Thymus (tissue), 11 donors: Measurements from ENCODE around the gene PI4KB. TPM values are rescaled to one million over a fixed set of nuclear protein-coding genes. Genes with fewer than 3 reads are reported as not detected.
A peak's percentile ranks its signal among the peaks of the same experiment; 100 is the strongest.

Experiments used
- DNase-seq, 9 donors: peaks; one replicate each; pipeline ENCODE4 v3.0.0-alpha.2; 2013; ENCODE audit warnings: low spot score in 9 of 9, low read depth in 6 of 9, missing footprints in 1 of 9
- H3K27ac ChIP-seq, 2 donors: one replicate each; pipeline ENCODE4 v1.5.1; 2013; ENCODE audit warnings: control low read depth in 1 of 2, low read depth in 1 of 2, low read length in 1 of 2, mild to moderate bottlenecking in 1 of 2, moderate library complexity in 1 of 2
- H3K27me3 ChIP-seq, 2 donors: one replicate each; pipeline ENCODE4 v1.5.1; 2013; ENCODE audit warnings: low read length in 1 of 2; ENCODE audit not compliant: control insufficient read depth in 2 of 2, insufficient read depth in 1 of 2
- H3K36me3 ChIP-seq, 2 donors: one replicate each; pipeline ENCODE4 v1.5.1; 2013; ENCODE audit warnings: low read length in 1 of 2, mild to moderate bottlenecking in 1 of 2, moderate library complexity in 1 of 2; ENCODE audit not compliant: control insufficient read depth in 2 of 2, insufficient read depth in 2 of 2
- H3K4me1 ChIP-seq, 2 donors: one replicate each; pipeline ENCODE4 v1.5.1; 2013; ENCODE audit warnings: low read length in 2 of 2; ENCODE audit not compliant: control insufficient read depth in 2 of 2, insufficient read depth in 2 of 2
- H3K4me3 ChIP-seq, 2 donors: one replicate each; pipeline ENCODE4 v1.5.1; 2013; ENCODE audit warnings: low read length in 2 of 2, control low read depth in 1 of 2, mild to moderate bottlenecking in 1 of 2
- H3K9me3 ChIP-seq, 2 donors: one replicate each; pipeline ENCODE4 v1.5.1; 2013; ENCODE audit warnings: low read length in 1 of 2, mild to moderate bottlenecking in 1 of 2; ENCODE audit not compliant: control insufficient read depth in 2 of 2, insufficient read depth in 1 of 2
- WGBS: extraction: QIAGEN DNeasy Blood & Tissue Kit; methylation state at CpG from one replicate; pipeline ENCODE4 v1.1.7; 2013; 5-methylcytosine and 5-hydroxymethylcytosine counted together
- polyA plus RNA-seq: library from polyadenylated mRNA; stranded (reverse); fragments of 200-250 nt; gene quantifications from one replicate; pipeline ENCODE4 v1.2.3, GENCODE V29; 2013
- total RNA-seq: library from RNA; stranded (reverse); fragments of 120-200 nt; gene quantifications from one replicate; pipeline ENCODE4 v1.2.4, GENCODE V29; 2013
- donor health status: healthy.

PI4KB gene
- total and polyA plus RNA-seq, 2 donors: 29.0 to 31.8 TPM

DNA sequence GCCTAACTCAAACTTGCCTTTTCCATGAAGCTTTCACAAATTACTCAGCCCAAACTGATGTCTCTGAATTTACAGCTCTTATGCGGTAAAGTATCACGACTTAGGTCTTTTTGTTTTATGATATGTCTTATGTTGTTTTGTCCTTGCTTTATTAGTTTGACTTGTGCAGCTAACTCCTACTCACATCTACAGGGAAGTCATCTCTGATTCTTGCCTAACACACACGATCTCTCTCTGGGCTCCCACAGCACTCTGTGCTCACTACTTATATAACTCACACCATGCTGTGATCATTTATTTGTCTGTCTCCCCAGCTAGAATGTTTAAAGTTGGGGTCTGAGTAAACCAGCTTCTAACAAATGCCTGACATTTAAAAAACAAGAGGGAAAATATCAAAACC lies 9.3 kb upstream of the PI4KB start:
- WGBS: 98% methylated on average over 3 of the region's 3 CpGs
- Histone ChIP-seq H3K4me3 (no peak overlapping the region), H3K36me3 (peaks cover 0 to 4% of the 10 kb centered on the region in 2 donors), H3K4me1 (no peaks in the 10 kb centered on the region), H3K27ac (no peak overlapping the region), H3K9me3 (no peaks in the 10 kb centered on the region), H3K27me3 (no peaks in the 10 kb centered on the region)
- no peak for DNase-seq

GRCh38 chr1:151334822-151335221 lies 7.6 kb upstream of the PI4KB start:
- Histone ChIP-seq H3K4me1 (no peaks in the 10 kb centered on the region), H3K4me3 (no peak overlapping the region), H3K27me3 (no peaks in the 10 kb centered on the region), H3K36me3 (no peaks in the 10 kb centered on the region), H3K27ac (no peak overlapping the region), H3K9me3 (no peaks in the 10 kb centered on the region)
- 95% methylated on average over 5 of the region's 5 CpGs for WGBS
- DNase-seq: no peak

- Histone ChIP-seq H3K27ac (peak overlapping the region; percentile 52 to 58), H3K4me3 (peak overlapping the region; percentile 67 to 79), H3K9me3 (no peaks in the 10 kb centered on the region), H3K4me1 (peaks cover 20 to 21% of the 10 kb centered on the region in 2 donors), H3K36me3 (peaks cover 14 to 19% of the 10 kb centered on the region in 2 donors), H3K27me3 (no peaks in the 10 kb centered on the region)
- DNase-seq: peak in 1 of 9 donors; percentile 13
- 35% methylated on average over 34 of the region's 34 CpGs for WGBS
These were observed 873 bp upstream of the PI4KB start for GRCh38 chr1:151327903-151328674.

DNA sequence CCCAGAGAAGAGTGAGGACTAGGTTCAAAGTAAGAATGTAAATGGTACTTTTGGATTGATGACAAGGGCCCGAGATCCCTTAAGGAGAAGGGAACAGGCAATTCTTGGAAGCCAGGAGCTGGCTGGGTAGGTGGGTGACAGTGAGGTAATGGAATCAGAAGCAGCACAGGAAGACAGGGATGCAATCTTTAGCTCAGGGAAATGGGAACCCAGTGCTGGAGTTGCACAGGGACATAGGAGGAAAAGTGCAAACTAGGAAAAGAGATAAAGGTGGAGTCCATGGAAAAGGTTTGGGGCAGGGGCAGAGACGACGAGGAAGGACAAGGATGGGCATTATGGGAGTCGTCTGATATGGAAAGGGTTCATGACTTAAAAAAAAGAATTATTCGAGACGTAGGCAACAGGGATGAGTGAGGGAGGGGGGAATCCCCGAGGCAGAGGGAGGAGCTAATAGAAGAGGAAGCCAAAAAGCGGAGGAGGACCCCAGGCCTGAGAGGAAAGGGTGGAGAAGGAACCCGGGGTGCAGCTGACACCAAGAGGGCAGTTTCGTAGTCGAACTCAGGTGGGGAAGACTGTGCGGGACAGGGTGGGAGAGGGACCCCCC lies 495 bp downstream of the PI4KB start:
- peaks cover 23 to 30% of the 10 kb centered on the region in 2 donors for H3K36me3 ChIP-seq
- peak overlapping the region; percentile 67 to 79 for H3K4me3 ChIP-seq
- H3K9me3 ChIP-seq: no peaks in the 10 kb centered on the region
- H3K27ac ChIP-seq: peak overlapping the region; percentile 80 to 92
- 4% methylated on average over 12 of the region's 12 CpGs for WGBS
- DNase-seq: peak in 2 of 9 donors; percentile 31 to 64
- no peaks in the 10 kb centered on the region for H3K27me3 ChIP-seq
- H3K4me1 ChIP-seq: peaks cover 20 to 21% of the 10 kb centered on the region in 2 donors

GRCh38 chr1:151325646-151326429 lies 1.4 kb downstream of the PI4KB start:
- no peak for DNase-seq
- Histone ChIP-seq H3K27ac (peak overlapping the region in 1 of 2 donors; percentile 92), H3K9me3 (no peaks in the 10 kb centered on the region), H3K4me3 (peak overlapping the region in 1 of 2 donors; percentile 79), H3K27me3 (no peaks in the 10 kb centered on the region), H3K36me3 (peaks cover 26 to 35% of the 10 kb centered on the region in 2 donors), H3K4me1 (peaks cover 20 to 21% of the 10 kb centered on the region in 2 donors)
- 91% methylated on average over 5 of the region's 5 CpGs for WGBS

GRCh38 chr1:151325231-151325630 lies 2.0 kb downstream of the PI4KB start:
- H3K9me3 ChIP-seq: no peaks in the 10 kb centered on the region
- H3K4me3 ChIP-seq: no peak overlapping the region
- peaks cover 20 to 21% of the 10 kb centered on the region in 2 donors for H3K4me1 ChIP-seq
- H3K27ac ChIP-seq: no peak overlapping the region
- DNase-seq: no peak
- H3K36me3 ChIP-seq: peaks cover 32 to 41% of the 10 kb centered on the region in 2 donors
- 97% methylated on average over 7 of the region's 7 CpGs for WGBS
- H3K27me3 ChIP-seq: no peaks in the 10 kb centered on the region

- WGBS: 97% methylated on average over 4 of the region's 4 CpGs
- no peak overlapping the region for H3K27ac ChIP-seq
- H3K27me3 ChIP-seq: no peaks in the 10 kb centered on the region
- peaks cover 20 to 21% of the 10 kb centered on the region in 2 donors for H3K4me1 ChIP-seq
- peaks cover 37 to 45% of the 10 kb centered on the region in 2 donors for H3K36me3 ChIP-seq
- no peak overlapping the region for H3K4me3 ChIP-seq
- DNase-seq: no peak
- no peaks in the 10 kb centered on the region for H3K9me3 ChIP-seq
These were observed 2.8 kb downstream of the PI4KB start for GRCh38 chr1:151324390-151324930.

GRCh38 chr1:151318975-151319374 lies 8.2 kb downstream of the PI4KB start:
- WGBS: 97% methylated on average over 3 of the region's 3 CpGs
- no peaks in the 10 kb centered on the region for H3K4me1 ChIP-seq
- H3K9me3 ChIP-seq: no peaks in the 10 kb centered on the region
- H3K36me3 ChIP-seq: peaks cover 57 to 67% of the 10 kb centered on the region in 2 donors
- no peaks in the 10 kb centered on the region for H3K27me3 ChIP-seq
- no peak overlapping the region for H3K4me3 ChIP-seq
- no peak for DNase-seq
- no peak overlapping the region for H3K27ac ChIP-seq
